Activated CD4-positive, alpha-beta memory T cell treated with anti-CD3 and anti-CD28 coated beads, Interleukin-2, amount 10 ng/mL, durations not matched to agents 7 days and 5 days (primary cell): ENCODE data around the gene PNLDC1. TPM values are rescaled to one million over a fixed set of nuclear protein-coding genes. Genes with fewer than 3 reads are reported as not detected.
"Not testable (repeated sequence)": the region's sequence is repeated elsewhere in the genome, so short reads cannot be mapped to it uniquely, and the experiment has no call there.

ENCODE experiments used
- CTCF ChIA-PET: fragments of 350-600 bp; sonication (Branson Sonifier 250); formaldehyde crosslinking; loops from one replicate; lab custom pipeline; 2021; ENCODE audit warnings: antibody characterized with exemption, inconsistent platforms; lab: Charles Lee
- POLR2A ChIA-PET: fragments of 350-600 bp; sonication (Branson Sonifier 250); formaldehyde crosslinking; loops from one replicate; lab custom pipeline; 2021; ENCODE audit warnings: antibody characterized with exemption; lab: Charles Lee
- DNase-seq: peaks from one replicate; pipeline ENCODE4 v3.0.0-alpha.2; 2020
- H3K27ac Mint-ChIP-seq: one replicate; pipeline ENCODE4 v1.8.0; 2021; ENCODE audit warnings: mild to moderate bottlenecking, mixed read lengths
- H3K27me3 Mint-ChIP-seq: one replicate; pipeline ENCODE4 v1.8.0; 2021; ENCODE audit warnings: mixed read lengths
- H3K36me3 Mint-ChIP-seq: one replicate; pipeline ENCODE4 v1.8.0; 2021; ENCODE audit warnings: low read depth, mixed read lengths
- H3K4me1 Mint-ChIP-seq: one replicate; pipeline ENCODE4 v1.8.0; 2021; ENCODE audit warnings: mixed read lengths
- H3K4me3 Mint-ChIP-seq: one replicate; pipeline ENCODE4 v1.8.0; 2021; ENCODE audit warnings: mild to moderate bottlenecking, mixed read lengths
- H3K9me3 Mint-ChIP-seq: one replicate; pipeline ENCODE4 v1.8.0; 2021; ENCODE audit warnings: mixed read lengths
- total RNA-seq, 2 experiments: library from RNA; stranded (reverse); gene quantifications; one replicate each; pipeline ENCODE4 v1.2.3, GENCODE V29; 2021

The PNLDC1 gene
- total RNA-seq, 2 experiments from 2014 or later = 0.25 to 0.35 TPM

DNA sequence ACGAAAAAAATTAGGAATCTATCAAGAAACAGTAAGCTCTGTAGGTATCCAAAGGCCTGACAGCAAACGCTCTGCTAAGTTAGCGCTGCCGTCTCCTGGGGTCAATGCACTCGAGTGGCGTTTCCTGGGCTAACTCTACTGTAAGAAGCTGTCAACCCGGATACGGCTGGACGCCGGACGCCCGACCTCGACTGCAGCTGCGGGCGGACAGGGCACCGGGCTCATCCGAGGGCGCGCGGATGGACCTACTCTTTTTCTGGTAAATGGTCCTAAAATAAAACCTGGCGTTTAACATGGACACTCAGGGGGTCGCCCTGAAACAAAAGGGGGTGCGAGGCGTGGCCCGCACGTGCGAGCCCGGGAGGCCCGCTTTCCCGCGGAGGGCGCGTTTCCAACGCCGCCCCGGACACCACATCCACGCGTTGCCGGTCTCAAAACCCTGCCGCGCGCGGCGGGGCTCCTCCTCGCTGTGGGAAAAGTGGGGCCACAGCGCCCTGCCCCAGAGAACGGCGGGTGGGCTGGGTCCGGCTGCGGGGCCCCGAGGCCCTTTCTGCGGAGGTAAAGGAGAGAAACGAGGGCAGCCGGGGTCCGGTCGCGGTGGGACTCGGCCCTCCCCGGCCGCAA lies 11.2 kb upstream of the PNLDC1 start:
- H3K27ac Mint-ChIP-seq = peak overlapping the region; percentile 98
- peak; percentile 45 for DNase-seq
- ChIA-PET CTCF (interaction anchor here (0.7 to 5.1 kb wide), 5 partner anchors 25 to 98 kb away, joined by 4 to 34 read pairs (median 8); partner anchors contain the start of genes ACAT2 and SOD2), POLR2A (interaction anchor here (1.0 to 7.2 kb wide), 16 partner anchors 9 to 194 kb away, joined by 3 to 195 read pairs (median 8); partner anchors contain the start of genes ACAT2, IGF2R, SOD2 and WTAP)
- peaks cover 78% of the 10 kb centered on the region for H3K36me3 Mint-ChIP-seq
- H3K27me3 Mint-ChIP-seq = no peaks in the 10 kb centered on the region
- peaks cover 61% of the 10 kb centered on the region for H3K4me1 Mint-ChIP-seq
- peak overlapping the region; percentile 100 for H3K4me3 Mint-ChIP-seq
- no peaks in the 10 kb centered on the region for H3K9me3 Mint-ChIP-seq

DNA sequence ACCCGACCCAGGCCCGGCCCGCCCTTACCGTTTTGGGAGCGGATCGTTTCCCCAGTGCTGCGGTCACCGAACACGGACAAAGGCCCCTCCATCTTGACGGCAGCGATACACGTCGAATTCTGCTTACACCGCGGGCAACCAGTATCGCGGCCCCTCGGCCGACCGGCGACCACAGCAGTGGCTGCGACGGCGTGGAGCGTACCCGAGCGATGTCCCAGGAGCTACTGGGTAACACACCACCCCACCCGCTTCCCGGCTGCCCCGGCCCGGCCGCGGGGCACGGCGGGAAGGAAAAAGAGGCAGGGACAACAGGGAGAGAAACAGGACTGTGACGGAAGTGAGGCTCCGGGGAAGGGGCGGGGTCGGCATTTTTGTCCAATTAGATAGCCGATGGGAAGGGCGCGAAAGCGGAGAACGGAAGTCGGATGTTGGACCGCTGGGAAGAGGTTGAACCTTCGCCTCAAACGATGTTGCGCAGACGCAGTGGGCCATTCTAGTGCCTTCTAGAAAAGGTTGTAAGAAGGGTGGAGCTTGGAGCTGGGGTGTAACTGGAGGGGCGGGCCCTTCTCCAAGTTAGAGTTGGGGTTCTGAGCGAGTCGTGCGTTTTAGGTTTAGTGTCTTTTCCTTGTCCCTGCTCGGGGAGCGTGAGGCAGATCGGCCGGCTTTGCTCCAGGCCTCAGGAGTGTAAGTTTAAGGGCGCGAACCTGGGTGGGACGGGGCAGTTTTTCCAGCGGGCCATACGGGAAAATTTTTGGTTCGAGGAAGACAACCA lies 10.5 kb upstream of the PNLDC1 start, which contains the start of gene TCP1:
Gene TCP1 (minus strand): TSS at position 226 of the 772 bp plus-strand sequence. CDS start 134 bp downstream, at position 92.
- peaks cover 64% of the 10 kb centered on the region for H3K4me1 Mint-ChIP-seq
- no peaks in the 10 kb centered on the region for H3K27me3 Mint-ChIP-seq
- DNase-seq = peak; percentile 99
- ChIA-PET CTCF (interaction anchor here (0.8 to 5.1 kb wide), 12 partner anchors 26 to 680 kb away, joined by 3 to 34 read pairs (median 5); partner anchors contain the start of genes ACAT2, SOD2 and WTAP), POLR2A (interaction anchor here (0.6 to 7.2 kb wide), 29 partner anchors 9 to 750 kb away, joined by 3 to 195 read pairs (median 5); partner anchors contain the start of genes ACAT2, IGF2R, SOD2 and TAGAP)
- H3K9me3 Mint-ChIP-seq = no peaks in the 10 kb centered on the region
- peak within 1 kb of the TSS; percentile 98 for H3K27ac Mint-ChIP-seq
- peak within 1 kb of the TSS; percentile 100 for H3K4me3 Mint-ChIP-seq
- H3K36me3 Mint-ChIP-seq = peaks cover 81% of the 10 kb centered on the region

DNA sequence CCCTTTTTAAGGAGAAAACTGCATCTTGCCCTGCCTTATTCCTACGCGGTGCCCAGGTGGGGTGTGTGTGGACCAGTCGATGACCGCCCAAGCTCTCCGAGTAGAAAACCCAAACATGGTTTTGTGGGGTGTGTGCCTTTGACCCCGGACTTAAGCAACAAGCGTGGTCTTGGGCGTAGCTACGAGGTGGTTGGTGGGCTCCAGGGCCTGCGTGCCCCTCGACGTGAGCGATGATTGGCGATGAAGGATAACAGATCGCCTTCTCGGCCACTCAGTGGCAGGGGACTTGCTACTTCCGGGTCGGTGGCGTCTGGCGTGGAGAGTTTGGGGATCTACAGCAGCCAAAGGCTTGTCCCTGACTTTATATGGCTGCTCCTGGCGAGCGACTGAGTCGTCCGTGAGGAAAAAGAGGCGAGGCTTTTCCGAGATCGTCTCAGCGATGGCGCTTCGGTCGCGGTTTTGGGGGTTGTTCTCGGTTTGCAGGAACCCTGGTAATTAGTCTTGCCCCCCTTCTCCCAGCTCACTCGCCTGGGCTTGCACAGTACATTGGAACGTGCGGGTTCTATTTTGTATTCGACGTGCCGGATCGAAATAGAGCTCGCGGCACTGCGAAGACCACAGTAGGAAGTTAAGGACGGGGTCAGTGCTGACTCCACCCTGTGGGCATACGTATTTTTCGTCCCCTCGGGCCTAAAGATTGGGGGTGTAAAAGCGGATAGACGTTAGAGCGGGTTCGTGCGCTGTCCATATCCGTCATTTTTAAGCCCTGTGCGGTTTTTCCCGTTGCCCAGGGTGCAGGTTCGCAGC lies 9.7 kb upstream of the PNLDC1 start, which contains the start of gene MRPL18:
Gene MRPL18 (plus strand): TSS at position 319 of the 807 bp plus-strand sequence. CDS start 121 bp downstream, at position 440.
- H3K4me1 Mint-ChIP-seq = peaks cover 57% of the 10 kb centered on the region

DNA sequence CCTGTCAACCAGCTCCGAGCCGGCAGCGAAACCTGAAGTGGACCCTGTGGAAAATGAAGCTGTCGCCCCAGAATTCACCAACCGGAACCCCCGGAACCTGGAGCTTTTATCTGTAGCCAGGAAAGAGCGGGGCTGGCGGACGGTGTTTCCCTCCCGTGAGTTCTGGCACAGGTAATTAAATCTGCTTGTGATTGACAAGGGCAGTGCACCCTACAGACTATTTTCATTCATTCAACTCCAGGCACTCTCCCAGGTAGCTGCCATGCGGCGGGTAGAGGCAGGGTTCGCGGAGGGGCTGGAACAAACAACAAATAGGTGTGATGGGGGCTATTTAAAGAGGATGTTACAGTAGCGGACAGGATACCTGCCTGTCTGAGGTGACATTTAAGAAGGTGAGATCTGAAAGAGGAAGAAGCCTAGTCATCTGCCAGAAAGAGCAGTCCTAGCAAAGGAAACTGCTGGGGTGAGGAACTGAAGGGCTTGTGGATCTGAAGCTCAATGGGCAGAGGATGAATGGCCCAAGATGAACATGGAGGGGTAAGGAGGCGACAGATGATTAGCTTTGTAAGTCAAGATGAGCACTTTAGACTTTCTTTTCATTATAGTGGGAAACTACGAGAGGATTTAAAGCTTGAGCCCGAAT lies 9.0 kb upstream of the PNLDC1 start:
- Mint-ChIP-seq H3K4me3 (peak overlapping the region; percentile 100), H3K27ac (peak overlapping the region; percentile 98), H3K27me3 (no peaks in the 10 kb centered on the region), H3K4me1 (peaks cover 51% of the 10 kb centered on the region), H3K9me3 (no peaks in the 10 kb centered on the region), H3K36me3 (peaks cover 70% of the 10 kb centered on the region)
- no peak for DNase-seq
- CTCF ChIA-PET = interaction anchor here (0.8 to 5.1 kb wide), 9 partner anchors 8 to 681 kb away, joined by 3 to 34 read pairs (median 4); partner anchors contain the start of genes SOD2 and WTAP
- POLR2A ChIA-PET = interaction anchor here (0.8 to 7.2 kb wide), 20 partner anchors 12 to 728 kb away, joined by 3 to 195 read pairs (median 6); partner anchors contain the start of genes ACAT2, IGF2R, SOD2 and WTAP

More for the DNA sequence above, 9.7 kb upstream of the PNLDC1 start, which contains the start of gene MRPL18:
- peak within 1 kb of the TSS; percentile 98 for H3K27ac Mint-ChIP-seq
- ChIA-PET POLR2A (interaction anchor here (0.9 to 7.2 kb wide), 27 partner anchors 8 to 751 kb away, joined by 3 to 195 read pairs (median 5); partner anchors contain the start of genes ACAT2, IGF2R, SOD2 and WTAP), CTCF (interaction anchor here (0.8 to 5.1 kb wide), 14 partner anchors 9 to 680 kb away, joined by 3 to 34 read pairs (median 4); partner anchors contain the start of genes ACAT2, SOD2 and WTAP)
- H3K27me3 Mint-ChIP-seq = no peaks in the 10 kb centered on the region
- peaks cover 77% of the 10 kb centered on the region for H3K36me3 Mint-ChIP-seq
- peak; percentile 92 for DNase-seq
- peak within 1 kb of the TSS; percentile 100 for H3K4me3 Mint-ChIP-seq
- H3K9me3 Mint-ChIP-seq = no peaks in the 10 kb centered on the region

DNA sequence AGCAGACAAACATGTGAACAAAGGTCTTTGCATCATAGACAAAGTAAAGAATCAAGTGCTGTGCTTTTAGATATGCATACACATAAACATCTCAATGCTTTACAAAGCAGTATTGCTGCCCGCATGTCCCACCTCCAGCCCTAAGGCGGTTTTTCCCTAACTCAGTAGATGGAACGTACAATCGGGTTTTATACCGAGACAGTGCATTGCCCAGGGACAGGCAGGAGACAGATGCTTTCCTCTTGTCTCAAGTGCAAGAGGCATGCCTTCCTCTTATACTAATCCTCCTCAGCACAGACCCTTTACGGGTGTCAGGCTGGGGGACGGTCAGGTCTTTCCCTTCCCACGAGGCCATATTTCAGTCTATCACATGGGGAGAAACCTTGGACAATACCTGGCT lies 5.1 kb upstream of the PNLDC1 start:
- H3K9me3 Mint-ChIP-seq, POLR2A ChIA-PET, DNase-seq, H3K27me3 Mint-ChIP-seq, H3K27ac Mint-ChIP-seq, H3K4me3 Mint-ChIP-seq: not testable (repeated sequence)
- Mint-ChIP-seq H3K36me3 (peaks cover 70% of the 10 kb centered on the region), H3K4me1 (peaks cover 45% of the 10 kb centered on the region)
- CTCF ChIA-PET = interaction anchor here (1.0 kb wide), 1 partner anchor 58 kb away, joined by 3 read pairs; no protein-coding TSS in a partner anchor

DNA sequence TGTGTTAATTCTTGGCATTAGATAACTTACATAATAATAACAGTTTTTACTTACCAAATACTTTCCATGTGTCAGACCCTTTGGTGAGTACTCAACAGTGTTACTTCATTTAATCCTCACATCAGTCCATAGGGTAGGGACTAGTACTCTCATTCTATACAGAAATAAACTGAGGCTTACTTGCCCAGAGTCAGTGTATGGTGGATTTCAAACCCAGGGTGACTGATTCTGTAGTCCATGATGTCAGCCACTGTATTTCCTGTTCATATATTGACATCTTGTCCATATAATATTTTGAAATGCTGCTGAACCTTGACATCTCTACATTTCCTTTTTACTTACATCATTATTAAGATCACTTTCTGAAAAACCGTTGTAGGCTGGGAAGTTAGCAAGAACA lies 2.5 kb upstream of the PNLDC1 start:
- no peaks in the 10 kb centered on the region for H3K9me3 Mint-ChIP-seq
- CTCF ChIA-PET = no interaction called here
- H3K27me3 Mint-ChIP-seq = no peaks in the 10 kb centered on the region
- peaks cover 30% of the 10 kb centered on the region for H3K4me1 Mint-ChIP-seq
- peaks cover 47% of the 10 kb centered on the region for H3K36me3 Mint-ChIP-seq
- POLR2A ChIA-PET = no interaction called here
- no peak overlapping the region for H3K4me3 Mint-ChIP-seq
- DNase-seq = no peak
- peak overlapping the region; percentile 47 for H3K27ac Mint-ChIP-seq

DNA sequence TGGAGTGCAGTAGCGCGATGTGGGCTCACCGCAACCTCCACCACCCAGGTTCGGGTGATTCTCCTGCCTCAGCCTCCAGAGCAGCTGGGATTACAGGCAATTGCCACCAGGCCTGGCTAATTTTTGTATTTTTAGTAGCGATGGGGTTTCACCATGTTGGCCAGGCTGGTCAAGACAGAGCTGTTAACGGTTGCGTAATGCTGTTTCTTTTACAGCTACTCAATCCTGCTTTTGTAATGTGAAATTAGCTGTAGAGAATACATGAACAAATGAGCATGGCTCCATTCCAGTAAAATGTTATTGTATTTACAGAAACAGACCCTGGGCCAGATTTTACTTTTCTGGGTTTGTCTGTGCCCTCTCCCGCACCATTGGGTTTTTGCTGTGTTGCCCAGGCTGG lies 1.9 kb downstream of the PNLDC1 start:
- Mint-ChIP-seq H3K9me3 (no peaks in the 10 kb centered on the region), H3K27ac (no peak overlapping the region), H3K36me3 (peaks cover 27% of the 10 kb centered on the region), H3K4me3 (no peak overlapping the region), H3K27me3 (no peaks in the 10 kb centered on the region), H3K4me1 (peaks cover 12% of the 10 kb centered on the region)
- CTCF ChIA-PET = no interaction called here
- POLR2A ChIA-PET = interaction anchor here (0.9 to 1.1 kb wide), 2 partner anchors 18 to 25 kb away, joined by 3 to 4 read pairs; no protein-coding TSS in a partner anchor
- no peak for DNase-seq

DNA sequence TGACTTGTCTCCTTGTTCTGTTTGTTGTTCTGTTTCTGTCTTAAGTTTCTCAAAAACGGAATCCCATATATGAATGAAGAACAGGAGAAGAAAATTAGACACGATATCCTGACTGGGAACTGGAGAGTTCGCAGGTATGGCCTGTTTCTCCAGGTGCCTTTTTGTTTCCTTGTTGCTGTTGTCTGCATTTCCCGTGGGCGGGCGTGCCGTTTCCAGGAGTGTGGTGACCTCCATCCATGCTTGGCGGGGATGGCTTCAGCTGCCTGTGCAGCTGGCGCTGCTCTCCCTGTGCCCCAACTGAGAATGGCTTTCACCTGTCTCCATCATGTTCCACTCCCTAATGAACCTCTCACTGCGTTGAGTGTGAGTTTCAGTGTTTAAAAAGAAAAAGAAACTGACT lies 4.4 kb downstream of the PNLDC1 start:
- H3K4me3 Mint-ChIP-seq = no peak overlapping the region
- no peak for DNase-seq
- H3K27ac Mint-ChIP-seq = no peak overlapping the region
- CTCF ChIA-PET = no interaction called here
- H3K4me1 Mint-ChIP-seq = peaks cover 2% of the 10 kb centered on the region
- peaks cover 3% of the 10 kb centered on the region for H3K36me3 Mint-ChIP-seq
- H3K27me3 Mint-ChIP-seq = no peaks in the 10 kb centered on the region
- POLR2A ChIA-PET = no interaction called here
- no peaks in the 10 kb centered on the region for H3K9me3 Mint-ChIP-seq

DNA sequence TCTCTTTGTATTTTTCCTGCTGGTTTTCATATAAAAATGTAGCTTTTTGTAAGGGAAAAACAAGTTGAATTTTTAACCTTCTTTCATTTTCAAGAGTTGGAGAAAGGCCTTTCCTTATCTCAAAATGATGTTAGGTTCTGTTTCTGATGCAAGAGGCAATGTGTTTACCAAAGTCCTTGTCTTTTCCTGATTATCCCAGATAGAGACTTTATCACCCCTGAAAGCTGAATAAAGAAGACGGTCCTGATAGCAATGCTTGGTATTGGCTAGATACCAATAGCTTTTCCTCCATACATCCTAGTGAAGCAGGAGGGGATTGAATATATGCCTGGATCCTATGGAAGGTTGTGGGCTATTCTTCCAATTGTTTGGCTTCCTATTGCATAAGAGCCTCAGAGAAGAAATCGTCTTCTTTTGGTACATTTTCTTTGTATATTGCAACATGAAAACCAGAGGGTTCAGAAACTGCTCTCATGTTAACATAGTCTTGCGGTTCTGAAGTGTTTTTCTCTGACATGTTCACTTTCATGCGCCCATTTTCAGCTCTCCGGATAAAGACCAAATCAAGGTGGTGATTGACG lies 5.5 kb downstream of the PNLDC1 start:
- Mint-ChIP-seq H3K4me1 (peaks cover 3% of the 10 kb centered on the region), H3K27ac (no peak overlapping the region), H3K9me3 (no peaks in the 10 kb centered on the region), H3K27me3 (no peaks in the 10 kb centered on the region), H3K4me3 (no peak overlapping the region), H3K36me3 (no peaks in the 10 kb centered on the region)
- ChIA-PET CTCF (no interaction called here), POLR2A (interaction anchor here (0.8 to 1.2 kb wide), 2 partner anchors 15 to 24 kb away, joined by 3 to 4 read pairs; partner anchors contain the start of gene MRPL18)
- no peak for DNase-seq

DNA sequence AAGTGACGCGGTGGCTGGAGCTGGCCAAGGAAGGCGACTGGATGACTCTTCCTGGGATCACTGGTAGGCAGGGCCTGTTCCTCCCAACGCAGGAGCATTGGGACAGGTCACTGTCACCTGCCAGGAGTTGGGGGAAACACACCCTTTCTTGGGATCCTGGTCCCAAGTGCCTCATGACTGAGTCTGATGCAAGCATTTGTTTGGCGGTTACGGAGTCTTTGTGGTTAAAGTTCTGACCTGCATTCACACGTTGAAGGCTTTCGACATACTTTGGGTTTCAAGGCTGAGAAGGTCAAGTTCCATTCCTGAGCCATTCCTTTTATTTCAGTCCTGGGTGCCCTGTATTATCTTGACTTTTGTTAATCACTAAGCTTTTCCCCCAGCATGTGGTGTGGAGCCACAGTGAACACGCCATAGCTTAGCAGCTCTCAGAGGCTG lies 6.0 kb downstream of the PNLDC1 start:
- POLR2A ChIA-PET = interaction anchor here (1.2 kb wide), 1 partner anchor 23 kb away, joined by 4 read pairs; no protein-coding TSS in a partner anchor
- H3K27ac Mint-ChIP-seq = no peak overlapping the region
- peaks cover 3% of the 10 kb centered on the region for H3K4me1 Mint-ChIP-seq
- CTCF ChIA-PET = no interaction called here
- no peaks in the 10 kb centered on the region for H3K27me3 Mint-ChIP-seq
- H3K36me3 Mint-ChIP-seq = no peaks in the 10 kb centered on the region
- no peak overlapping the region for H3K4me3 Mint-ChIP-seq
- H3K9me3 Mint-ChIP-seq = no peaks in the 10 kb centered on the region
- no peak for DNase-seq
